Upper lobe of left lung (tissue), 6 donors: Measurements from ENCODE around the gene ARMH3. TPM values are rescaled to one million over a fixed set of nuclear protein-coding genes. Genes with fewer than 3 reads are reported as not detected.

Experiments
- ATAC-seq, 2 donors: fragments of 200-7000 bp; cut with Tn5 transposase; one replicate each; pipeline ENCODE4 v1.9.1; 2022; ENCODE audit warnings: mild to moderate bottlenecking in 2 of 2, moderate library complexity in 2 of 2; ENCODE audit not compliant: low FRiP score in 2 of 2
- DNase-seq, 2 donors: peaks; one replicate each; pipeline ENCODE4 v3.0.0-alpha.2; 2019 to 2020
- H3K27ac ChIP-seq, 4 donors: fragments of 200-600 bp; sonication (generic); one replicate each; pipeline ENCODE4 v1.5.1; 2016 to 2019
- H3K27me3 ChIP-seq, 4 donors: fragments of 200-600 bp; sonication (generic); one replicate each; pipeline ENCODE4 v1.5.1; 2017 to 2019
- H3K36me3 ChIP-seq, 4 donors: fragments of 200-600 bp; sonication (generic); one replicate each; pipeline ENCODE4 v1.5.1; 2016 to 2019
- H3K4me1 ChIP-seq, 4 donors: fragments of 200-600 bp; sonication (generic); one replicate each; pipeline ENCODE4 v1.5.1; 2018 to 2019
- H3K4me3 ChIP-seq, 4 donors: fragments of 200-600 bp; sonication (generic); one replicate each; pipeline ENCODE4 v1.5.1; 2017 to 2019; ENCODE audit warnings: mild to moderate bottlenecking in 2 of 4, moderate library complexity in 1 of 4
- H3K9me3 ChIP-seq, 4 donors: fragments of 200-600 bp; sonication (generic); one replicate each; pipeline ENCODE4 v1.5.1; 2018 to 2019
- EP300 ChIP-seq, 4 donors: sonication (generic); formaldehyde crosslinking; IDR thresholded peaks; one replicate each; pipeline ENCODE4 v1.5.1; 2017; ENCODE audit warnings: antibody characterized with exemption in 4 of 4, control low read depth in 2 of 4
- POLR2A ChIP-seq, 4 donors: fragments of 450-650 bp; IDR thresholded peaks; one replicate each; pipeline ENCODE4 v1.5.1; 2016 to 2017; ENCODE audit warnings: antibody characterized with exemption in 4 of 4, mild to moderate bottlenecking in 2 of 4
- POLR2AphosphoS5 ChIP-seq, 2 donors: sonication (generic); formaldehyde crosslinking; IDR thresholded peaks; one replicate each; pipeline ENCODE4 v1.5.1; 2017; ENCODE audit warnings: antibody characterized with exemption in 2 of 2
- WGBS, 2 donors: methylation state at CpG; one replicate each; pipeline ENCODE4 v1.1.5; 2017 to 2018; 5-methylcytosine and 5-hydroxymethylcytosine counted together
- total RNA-seq, 6 donors: library from RNA; depleted of rRNA in 4 of 6; stranded (reverse); fragments of >200 nt in 4 of 6; gene quantifications; one replicate each; pipeline versions ENCODE4 v1.1.0 to v1.2.1, GENCODE V29; 2016 to 2021
- TF ChIP-seq, protein P1 (sequence below), 6 experiments: fragments of 450-650 bp in 4 of 6; fragments of 200-600 bp in 2 of 6; sonication (generic) in 2 of 6; IDR thresholded peaks; one replicate each; pipeline ENCODE4 v1.5.1; 2016 to 2019; ENCODE audit warnings: antibody characterized with exemption in 6 of 6
- donor health status: DM: no; HTN: no; CAD: no; lungs with moderate emphysema.
- donor health status: DM: no; HTN: yes; CAD: no; lungs with severe emphysema.

Gene ARMH3
- total RNA-seq, 6 donors from 2014 or later: 14.4 to 39.8 (median 25.5) TPM

DNA sequence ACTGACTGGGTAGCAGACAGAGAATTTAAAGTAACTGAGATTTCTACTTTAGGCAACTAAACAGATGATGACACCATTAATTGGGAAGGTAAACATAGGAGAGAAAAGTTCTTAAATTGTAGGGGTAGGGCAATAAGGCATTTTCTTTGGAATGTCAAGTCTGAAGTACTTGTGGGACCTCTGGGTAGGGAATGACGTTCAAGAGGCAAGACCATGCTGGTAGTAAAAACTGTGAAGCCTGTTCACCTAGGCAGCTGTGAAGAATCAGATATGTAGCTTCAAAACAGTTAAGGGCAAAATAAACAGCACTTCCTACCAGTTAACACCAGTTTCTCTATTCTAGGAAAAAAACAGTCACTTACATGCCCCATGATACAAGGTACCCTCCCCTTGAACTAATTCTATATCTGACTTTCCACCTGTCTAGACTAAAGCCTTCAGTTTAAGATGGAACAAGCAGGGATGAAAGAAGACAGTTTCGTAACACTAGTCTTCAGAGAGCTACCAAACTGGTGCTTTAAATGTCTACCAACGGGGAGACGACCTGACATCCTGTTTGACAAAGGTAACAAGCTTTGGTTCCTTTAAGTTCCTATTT, 149.3 kb downstream of the ARMH3 start:
- TF ChIP-seq POLR2A (IDR thresholded peaks at IDR 0.05): no peak
- TF ChIP-seq, protein P1, sequence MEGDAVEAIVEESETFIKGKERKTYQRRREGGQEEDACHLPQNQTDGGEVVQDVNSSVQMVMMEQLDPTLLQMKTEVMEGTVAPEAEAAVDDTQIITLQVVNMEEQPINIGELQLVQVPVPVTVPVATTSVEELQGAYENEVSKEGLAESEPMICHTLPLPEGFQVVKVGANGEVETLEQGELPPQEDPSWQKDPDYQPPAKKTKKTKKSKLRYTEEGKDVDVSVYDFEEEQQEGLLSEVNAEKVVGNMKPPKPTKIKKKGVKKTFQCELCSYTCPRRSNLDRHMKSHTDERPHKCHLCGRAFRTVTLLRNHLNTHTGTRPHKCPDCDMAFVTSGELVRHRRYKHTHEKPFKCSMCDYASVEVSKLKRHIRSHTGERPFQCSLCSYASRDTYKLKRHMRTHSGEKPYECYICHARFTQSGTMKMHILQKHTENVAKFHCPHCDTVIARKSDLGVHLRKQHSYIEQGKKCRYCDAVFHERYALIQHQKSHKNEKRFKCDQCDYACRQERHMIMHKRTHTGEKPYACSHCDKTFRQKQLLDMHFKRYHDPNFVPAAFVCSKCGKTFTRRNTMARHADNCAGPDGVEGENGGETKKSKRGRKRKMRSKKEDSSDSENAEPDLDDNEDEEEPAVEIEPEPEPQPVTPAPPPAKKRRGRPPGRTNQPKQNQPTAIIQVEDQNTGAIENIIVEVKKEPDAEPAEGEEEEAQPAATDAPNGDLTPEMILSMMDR (IDR thresholded peaks at IDR 0.05): no peak
- TF ChIP-seq POLR2AphosphoS5 (IDR thresholded peaks at IDR 0.05): no peak
- no peak for TF ChIP-seq EP300 (IDR thresholded peaks at IDR 0.05)
- 80% methylated on average over 4 of the region's 4 CpGs for WGBS, 2 donors
- no peaks in the 10 kb centered on the region for H3K27me3 ChIP-seq
- H3K36me3 ChIP-seq: peaks cover 0 to 17% (median 4%) of the 10 kb centered on the region in 4 donors
- no peaks in the 10 kb centered on the region for H3K4me1 ChIP-seq
- no peak overlapping the region for H3K4me3 ChIP-seq
- ATAC-seq (no peak), DNase-seq (no peak)
- no peaks in the 10 kb centered on the region for H3K9me3 ChIP-seq
- no peak overlapping the region for H3K27ac ChIP-seq

DNA sequence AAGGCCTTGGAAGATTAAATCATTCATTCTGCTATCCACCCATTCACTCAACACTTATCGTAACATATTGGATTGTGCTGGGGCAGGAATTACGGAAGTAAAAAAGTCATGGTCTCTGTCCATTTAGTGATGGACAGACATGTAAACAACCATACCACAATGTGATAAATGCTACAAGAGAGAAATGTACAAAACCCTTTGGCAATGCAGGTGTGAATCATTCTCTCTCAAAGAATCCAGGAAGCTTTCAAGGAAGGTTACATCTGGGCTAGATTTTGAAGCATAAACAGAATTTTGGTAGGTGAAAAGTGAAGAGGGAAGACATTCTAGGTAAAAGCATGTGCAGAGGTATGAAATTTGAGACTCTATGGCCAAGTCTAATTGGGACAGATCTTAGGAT, 150.7 kb downstream of the ARMH3 start:
- Histone ChIP-seq H3K36me3 (peaks cover 0 to 10% (median 0%) of the 10 kb centered on the region in 4 donors), H3K27ac (no peak overlapping the region), H3K4me3 (no peak overlapping the region), H3K9me3 (no peaks in the 10 kb centered on the region), H3K4me1 (no peaks in the 10 kb centered on the region), H3K27me3 (no peaks in the 10 kb centered on the region)
- DNase-seq (no peak), ATAC-seq (no peak)
- TF ChIP-seq EP300 (IDR thresholded peaks at IDR 0.05): no peak
- TF ChIP-seq, protein P1 (IDR thresholded peaks at IDR 0.05): no peak
- no peak for TF ChIP-seq POLR2AphosphoS5 (IDR thresholded peaks at IDR 0.05)
- no peak for TF ChIP-seq POLR2A (IDR thresholded peaks at IDR 0.05)
- 92 to 94% methylated on average over 2 of the region's 2 CpGs for WGBS, 2 donors

DNA sequence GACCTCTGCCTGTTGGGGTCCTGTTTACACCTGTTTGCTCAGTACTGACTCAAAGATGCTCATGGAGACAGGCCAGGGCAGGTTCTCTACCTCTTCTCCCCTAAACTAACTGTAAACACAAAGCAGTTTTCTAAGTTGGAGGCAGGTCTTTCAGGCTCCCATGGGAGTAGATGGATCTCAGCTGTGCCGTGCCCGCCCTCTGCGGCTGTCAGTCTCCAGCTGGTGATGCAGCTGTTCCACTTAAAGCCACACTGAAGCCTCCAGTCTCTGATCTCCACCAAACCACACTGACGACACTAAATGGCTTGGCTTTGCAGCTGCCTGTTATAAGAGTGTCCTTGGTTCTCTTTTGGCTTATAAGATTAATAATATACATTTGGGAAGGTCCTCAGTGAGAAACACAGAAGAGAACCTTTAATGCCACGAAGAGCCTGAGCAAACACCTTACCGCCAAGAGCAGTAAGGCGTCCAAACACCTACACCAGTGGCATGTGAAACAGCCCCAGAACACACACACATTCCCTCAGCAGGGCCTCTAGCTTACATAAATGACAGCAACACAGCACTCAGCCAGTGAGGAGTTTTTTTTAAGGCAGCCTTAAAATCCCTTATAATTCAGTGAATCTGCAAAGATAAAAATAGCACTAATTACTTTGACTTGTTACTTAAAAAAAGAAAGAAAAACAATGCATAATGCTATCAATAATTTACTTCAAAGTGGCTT, 152.0 kb downstream of the ARMH3 start:
- 49 to 84% methylated on average over 4 to 7 of the region's 7 CpGs for WGBS, 2 donors
- DNase-seq (peak; percentile 23 to 32), ATAC-seq (no peak)
- Histone ChIP-seq H3K4me3 (no peak overlapping the region), H3K27ac (no peak overlapping the region), H3K4me1 (no peaks in the 10 kb centered on the region), H3K36me3 (peaks cover 0 to 10% (median 0%) of the 10 kb centered on the region in 4 donors), H3K27me3 (no peaks in the 10 kb centered on the region), H3K9me3 (no peaks in the 10 kb centered on the region)
- TF ChIP-seq POLR2A (IDR thresholded peaks at IDR 0.05) (no peak), EP300 (IDR thresholded peaks at IDR 0.05) (no peak), POLR2AphosphoS5 (IDR thresholded peaks at IDR 0.05) (no peak)
- TF ChIP-seq, protein P1 (IDR thresholded peaks at IDR 0.05): no peak

DNA sequence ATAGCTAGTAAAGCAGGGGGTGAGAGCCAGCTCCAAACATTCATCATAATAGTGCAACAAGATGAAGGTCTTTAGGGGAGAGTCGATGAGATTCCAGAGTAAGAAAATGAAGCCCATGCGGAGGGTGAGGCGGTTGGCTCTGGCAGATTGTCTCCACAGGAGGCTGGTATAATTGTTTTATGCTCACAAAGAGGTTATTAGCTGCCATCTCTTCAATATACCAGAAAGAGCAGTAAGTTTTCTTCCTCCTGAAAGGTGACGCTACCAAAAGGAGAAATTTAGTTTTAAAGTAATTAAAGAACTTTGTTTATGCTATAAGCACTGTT, 153.2 kb downstream of the ARMH3 start:
- DNase-seq: no peak
- ATAC-seq: no peak
- TF ChIP-seq POLR2AphosphoS5 (IDR thresholded peaks at IDR 0.05): no peak
- TF ChIP-seq, protein P1 (IDR thresholded peaks at IDR 0.05): no peak
- no peak for TF ChIP-seq POLR2A (IDR thresholded peaks at IDR 0.05)
- no peak for TF ChIP-seq EP300 (IDR thresholded peaks at IDR 0.05)
- H3K27me3 ChIP-seq: no peaks in the 10 kb centered on the region
- H3K9me3 ChIP-seq: no peaks in the 10 kb centered on the region
- H3K27ac ChIP-seq: no peak overlapping the region
- H3K4me1 ChIP-seq: peaks cover 0 to 3% (median under 1%) of the 10 kb centered on the region in 4 donors
- H3K4me3 ChIP-seq: no peak overlapping the region
- peaks cover 0 to 10% (median 0%) of the 10 kb centered on the region in 4 donors for H3K36me3 ChIP-seq
- 87 to 96% methylated on average over 4 of the region's 4 CpGs for WGBS, 2 donors
